ENCODE results near the gene SWSAP1. TPM values are rescaled to one million over a fixed set of nuclear protein-coding genes. Genes with fewer than 3 reads are reported as not detected.

SWSAP1 gene
- total and polyA plus RNA-seq, 8 donors = 0.37 to 4.1 (median 3.2) TPM; not detected in 3

GRCh38 chr19:11359421-11359820, 15.0 kb upstream of the SWSAP1 start:
- intact Hi-C loops (cut with DNase I; ENCODE audit: low total_unique reads) = no loop called here
- peaks cover 12 to 42% (median 34%) of the 10 kb centered on the region in 4 donors for H3K4me1 ChIP-seq
- no peak overlapping the region for H3K27ac ChIP-seq
- H3K27me3 ChIP-seq = no peaks in the 10 kb centered on the region
- no peaks in the 10 kb centered on the region for H3K9me3 ChIP-seq
- H3K36me3 ChIP-seq = peaks cover 8 to 71% (median 50%) of the 10 kb centered on the region in 4 donors
- 82 to 92% (median 87%) methylated on average over 11 of the region's 11 CpGs for WGBS, 5 donors
- H3K4me3 ChIP-seq = no peak overlapping the region
- DNase-seq = no peak
- TF ChIP-seq POLR2AphosphoS5 (IDR thresholded peaks at IDR 0.05) (no peak), EP300 (IDR thresholded peaks at IDR 0.05) (no peak), POLR2A (IDR thresholded peaks at IDR 0.05) (no peak)
- TF ChIP-seq, protein P1, sequence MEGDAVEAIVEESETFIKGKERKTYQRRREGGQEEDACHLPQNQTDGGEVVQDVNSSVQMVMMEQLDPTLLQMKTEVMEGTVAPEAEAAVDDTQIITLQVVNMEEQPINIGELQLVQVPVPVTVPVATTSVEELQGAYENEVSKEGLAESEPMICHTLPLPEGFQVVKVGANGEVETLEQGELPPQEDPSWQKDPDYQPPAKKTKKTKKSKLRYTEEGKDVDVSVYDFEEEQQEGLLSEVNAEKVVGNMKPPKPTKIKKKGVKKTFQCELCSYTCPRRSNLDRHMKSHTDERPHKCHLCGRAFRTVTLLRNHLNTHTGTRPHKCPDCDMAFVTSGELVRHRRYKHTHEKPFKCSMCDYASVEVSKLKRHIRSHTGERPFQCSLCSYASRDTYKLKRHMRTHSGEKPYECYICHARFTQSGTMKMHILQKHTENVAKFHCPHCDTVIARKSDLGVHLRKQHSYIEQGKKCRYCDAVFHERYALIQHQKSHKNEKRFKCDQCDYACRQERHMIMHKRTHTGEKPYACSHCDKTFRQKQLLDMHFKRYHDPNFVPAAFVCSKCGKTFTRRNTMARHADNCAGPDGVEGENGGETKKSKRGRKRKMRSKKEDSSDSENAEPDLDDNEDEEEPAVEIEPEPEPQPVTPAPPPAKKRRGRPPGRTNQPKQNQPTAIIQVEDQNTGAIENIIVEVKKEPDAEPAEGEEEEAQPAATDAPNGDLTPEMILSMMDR (IDR thresholded peaks at IDR 0.05) = no peak

GRCh38 chr19:11361037-11361770, 13.3 kb upstream of the SWSAP1 start:
- 30 to 51% (median 32%) methylated on average over 25 to 43 of the region's 43 CpGs for WGBS, 5 donors
- DNase-seq = peak; percentile 88 to 93
- Histone ChIP-seq H3K4me1 (peaks cover 3 to 27% (median 18%) of the 10 kb centered on the region in 4 donors), H3K9me3 (no peaks in the 10 kb centered on the region), H3K4me3 (peak overlapping the region in 3 of 4 donors; percentile 6 to 37 (median 26)), H3K27ac (peak overlapping the region in 1 of 5 donors; percentile 39), H3K27me3 (no peaks in the 10 kb centered on the region), H3K36me3 (peaks cover 12 to 89% (median 68%) of the 10 kb centered on the region in 4 donors)
- no peak for TF ChIP-seq POLR2A (IDR thresholded peaks at IDR 0.05)
- TF ChIP-seq POLR2AphosphoS5 (IDR thresholded peaks at IDR 0.05) = peak in 1 of 3 donors; percentile 12
- intact Hi-C loops (cut with DNase I; ENCODE audit: low total_unique reads) = no loop called here

- H3K27me3 ChIP-seq = no peaks in the 10 kb centered on the region
- H3K9me3 ChIP-seq = no peaks in the 10 kb centered on the region
- peaks cover 0 to 18% (median 12%) of the 10 kb centered on the region in 4 donors for H3K4me1 ChIP-seq
- WGBS, 5 donors = 59 to 69% (median 62%) methylated on average over 34 to 35 of the region's 35 CpGs
- peak overlapping the region in 1 of 4 donors; percentile 37 for H3K4me3 ChIP-seq
- peak in 1 of 2 donors; percentile 52 for DNase-seq
- intact Hi-C loops (cut with DNase I; ENCODE audit: low total_unique reads) = no loop called here
- TF ChIP-seq POLR2AphosphoS5 (IDR thresholded peaks at IDR 0.05) (no peak), POLR2A (IDR thresholded peaks at IDR 0.05) (no peak), EP300 (IDR thresholded peaks at IDR 0.05) (no peak)
- TF ChIP-seq, protein P1 (IDR thresholded peaks at IDR 0.05) = no peak
- H3K27ac ChIP-seq = no peak overlapping the region
- H3K36me3 ChIP-seq = peaks cover 12 to 93% (median 72%) of the 10 kb centered on the region in 4 donors
Measured at GRCh38 chr19:11361771-11362731, 12.4 kb upstream of the SWSAP1 start.

GRCh38 chr19:11363881-11364280, 10.6 kb upstream of the SWSAP1 start:
- H3K36me3 ChIP-seq = peaks cover 12 to 94% (median 83%) of the 10 kb centered on the region in 4 donors
- intact Hi-C loops (cut with DNase I; ENCODE audit: low total_unique reads) = no loop called here
- 93 to 98% (median 93%) methylated on average over 10 of the region's 10 CpGs for WGBS, 5 donors

More at GRCh38 chr19:11363881-11364280, 10.6 kb upstream of the SWSAP1 start:
- H3K4me1 ChIP-seq = peaks cover 0 to 14% (median 12%) of the 10 kb centered on the region in 4 donors
- DNase-seq = no peak
- no peaks in the 10 kb centered on the region for H3K9me3 ChIP-seq
- no peak for TF ChIP-seq EP300 (IDR thresholded peaks at IDR 0.05)
- no peak for TF ChIP-seq POLR2A (IDR thresholded peaks at IDR 0.05)
- TF ChIP-seq POLR2AphosphoS5 (IDR thresholded peaks at IDR 0.05) = no peak
- TF ChIP-seq, protein P1 (IDR thresholded peaks at IDR 0.05) = no peak
- no peak overlapping the region for H3K27ac ChIP-seq
- no peak overlapping the region for H3K4me3 ChIP-seq
- H3K27me3 ChIP-seq = no peaks in the 10 kb centered on the region

Measured in stomach (tissue), 9 donors.